AG09319 (cell line): Measurements from ENCODE around the gene ARHGAP19.

ENCODE experiments used
- DNase-seq: peaks from one replicate; pipeline ENCODE4 v3.0.0-alpha.2; 2010; ENCODE audit warnings: low read depth; ENCODE audit errors: extremely low read depth
- CTCF ChIP-seq: IDR thresholded peaks from 2 replicates; pipeline ENCODE4 v1.5.1; 2011; ENCODE audit warnings: low read depth, mild to moderate bottlenecking, inconsistent platforms, low read length, moderate library complexity

The ARHGAP19 gene

GRCh38 chr10:97173036-97173435 lies 119.4 kb downstream of the ARHGAP19 start:
- no peak for TF ChIP-seq CTCF
- no peak for DNase-seq
